B cell (primary cell): Measurements from ENCODE around the gene APH1B.

Experiments
- CTCF ChIP-seq: fragments of 200-600 bp; IDR thresholded peaks from one replicate; pipeline ENCODE4 v1.8.0; 2022; ENCODE audit warnings: antibody characterized with exemption, mild to moderate bottlenecking
- EZH2 ChIP-seq: IDR thresholded peaks from 2 replicates; pipeline ENCODE4 v1.6.1; 2012; ENCODE audit warnings: borderline replicate concordance, low read depth, mild to moderate bottlenecking, moderate library complexity, low read length; ENCODE audit not compliant: insufficient read depth, poor library complexity, severe bottlenecking

- TF ChIP-seq CTCF (no peak), EZH2 (no peak)
Observed at GRCh38 chr15:63351170-63351569, 73.8 kb downstream of the APH1B start.
